ENCODE measurements around the gene PPIL3. TPM values are rescaled to one million over a fixed set of nuclear protein-coding genes. Genes with fewer than 3 reads are reported as not detected.

PPIL3 gene
- total and polyA plus RNA-seq, 9 of the 15 experiments (the other 6 are each of a cell fraction or from before 2014, with no cell fraction given): 22.4 to 66.2 (median 49.0) TPM

DNA sequence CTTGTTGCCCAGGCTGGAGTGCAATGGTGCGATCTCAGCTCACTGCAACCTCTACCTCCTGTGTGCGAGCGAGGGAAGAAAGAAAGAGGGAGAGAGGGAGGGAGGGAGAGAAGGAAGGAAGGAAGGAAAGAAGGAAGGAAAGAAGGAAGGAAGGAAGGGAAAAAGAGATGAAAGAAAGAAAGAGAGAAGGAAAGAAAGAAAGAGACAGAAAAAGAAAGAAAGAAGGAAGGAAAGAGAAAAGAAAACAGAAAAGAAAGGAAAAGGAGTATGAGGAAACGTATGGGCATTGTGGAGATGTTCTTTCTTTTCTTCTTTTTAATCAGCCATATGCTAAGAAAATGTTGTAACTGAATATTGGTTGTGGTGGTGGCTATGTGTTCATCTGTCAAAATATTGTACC is 40.9 kb downstream of the PPIL3 start:
- TF ChIP-seq ZSCAN29 (IDR thresholded peaks at IDR 0.05): no peak
- TF ChIP-seq, protein P1, sequence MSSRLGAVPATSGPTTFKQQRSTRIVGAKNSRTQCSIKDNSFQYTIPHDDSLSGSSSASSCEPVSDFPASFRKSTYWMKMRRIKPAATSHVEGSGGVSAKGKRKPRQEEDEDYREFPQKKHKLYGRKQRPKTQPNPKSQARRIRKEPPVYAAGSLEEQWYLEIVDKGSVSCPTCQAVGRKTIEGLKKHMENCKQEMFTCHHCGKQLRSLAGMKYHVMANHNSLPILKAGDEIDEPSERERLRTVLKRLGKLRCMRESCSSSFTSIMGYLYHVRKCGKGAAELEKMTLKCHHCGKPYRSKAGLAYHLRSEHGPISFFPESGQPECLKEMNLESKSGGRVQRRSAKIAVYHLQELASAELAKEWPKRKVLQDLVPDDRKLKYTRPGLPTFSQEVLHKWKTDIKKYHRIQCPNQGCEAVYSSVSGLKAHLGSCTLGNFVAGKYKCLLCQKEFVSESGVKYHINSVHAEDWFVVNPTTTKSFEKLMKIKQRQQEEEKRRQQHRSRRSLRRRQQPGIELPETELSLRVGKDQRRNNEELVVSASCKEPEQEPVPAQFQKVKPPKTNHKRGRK (tag; IDR thresholded peaks at IDR 0.05): peak; percentile 78
- no peak for TF ChIP-seq TRIM28 (IDR thresholded peaks at IDR 0.05)
- Histone ChIP-seq H3K27ac (ENCODE audit: extremely low read depth, low read depth, low read length) (no peak overlapping the region), H4K20me1 (replicated peaks; ENCODE audit: control insufficient read depth, insufficient read depth, low read length) (no peaks in the 10 kb centered on the region), H3K9me1 (ENCODE audit: control insufficient read depth, insufficient read depth, low read length) (no peaks in the 10 kb centered on the region), H2AFZ (ENCODE audit: low read depth, low read length) (no peak overlapping the region), H3K4me3 (no peak overlapping the region), H3K27me3 (ENCODE audit: control insufficient read depth in 2 of 2, insufficient read depth in 2 of 2, low read length in 2 of 2) (no peaks in the 10 kb centered on the region), H3K9ac (ENCODE audit: insufficient read depth in 1 of 2, low read depth in 2 of 2, low read length in 2 of 2) (no peak overlapping the region), H3K36me3 (ENCODE audit: control insufficient read depth, insufficient read depth, low read length) (peaks cover 19% of the 10 kb centered on the region; the same call in 2 of the 3 replicates), H3K79me2 (ENCODE audit: control insufficient read depth, insufficient read depth, low read length) (no peaks in the 10 kb centered on the region), H3K4me1 (replicated peaks in 1 of 2; ENCODE audit: control insufficient read depth in 2 of 2, insufficient read depth in 2 of 2, low read length in 2 of 2) (peaks cover 0 to 10% of the 10 kb centered on the region in 2 experiments; a peak in 2 of 5 replicates), H3K9me3 (replicated peaks; ENCODE audit: control insufficient read depth, insufficient read depth, low read depth, low read length) (no peaks in the 10 kb centered on the region), H3K4me2 (ENCODE audit: insufficient read depth, low read length) (no peak overlapping the region)
- BruUV-seq (replicated peaks): no TSS peak
- FAIRE-seq: no peak
- no peak for ATAC-seq
- CTCF ChIA-PET (ENCODE audit: low intra/inter-chr PET ratio): no interaction called here
- intact Hi-C loops (cut with micrococcal nuclease) (no loop called here), in situ Hi-C loops (cut with MboI) (no loop called here)
- no peak for DNase-seq (ENCODE audit: extremely low read depth in 1 of 4, low spot score in 3 of 4)
- POLR2A ChIA-PET: interaction anchor here (0.6 to 3.9 kb wide), 3 partner anchors 9 to 92 kb away, joined by 3 to 27 read pairs (median 7); partner anchors contain the start of gene CLK1
- 20% methylated on average over 2 of the region's 4 CpGs for WGBS (ENCODE audit: insufficient coverage, low coverage, missing lambda C conversion rate)

DNA sequence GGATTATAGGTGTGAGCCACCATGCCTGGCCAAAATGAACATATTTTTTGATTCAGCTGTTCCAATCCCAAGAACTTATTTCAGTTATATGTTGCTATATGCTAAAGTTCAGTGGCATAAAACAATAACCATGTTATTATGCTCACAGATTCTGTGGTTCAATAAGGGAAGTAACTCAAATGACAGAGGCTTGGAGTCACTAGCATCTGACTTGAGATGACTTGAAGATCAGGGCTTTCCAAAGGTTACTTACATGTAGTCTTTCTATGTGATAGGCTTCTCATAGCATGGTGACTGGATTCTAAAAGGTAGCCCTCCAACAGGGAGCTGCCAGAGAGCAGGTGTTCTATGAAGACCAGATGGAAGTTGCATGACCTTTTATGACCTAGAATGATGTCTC is 41.6 kb downstream of the PPIL3 start:
- Histone ChIP-seq H4K20me1 (replicated peaks; ENCODE audit: control insufficient read depth, insufficient read depth, low read length) (no peaks in the 10 kb centered on the region), H3K79me2 (ENCODE audit: control insufficient read depth, insufficient read depth, low read length) (no peaks in the 10 kb centered on the region), H3K9me1 (ENCODE audit: control insufficient read depth, insufficient read depth, low read length) (no peaks in the 10 kb centered on the region), H3K4me3 (no peak overlapping the region), H2AFZ (ENCODE audit: low read depth, low read length) (no peak overlapping the region), H3K36me3 (ENCODE audit: control insufficient read depth, insufficient read depth, low read length) (peaks cover 12% of the 10 kb centered on the region; the same call in 1 of the 3 replicates), H3K4me1 (replicated peaks in 1 of 2; ENCODE audit: control insufficient read depth in 2 of 2, insufficient read depth in 2 of 2, low read length in 2 of 2) (peaks cover 0 to 10% of the 10 kb centered on the region in 2 experiments; a peak in 2 of 5 replicates), H3K27ac (ENCODE audit: extremely low read depth, low read depth, low read length) (no peak overlapping the region), H3K9ac (ENCODE audit: insufficient read depth in 1 of 2, low read depth in 2 of 2, low read length in 2 of 2) (no peak overlapping the region), H3K9me3 (replicated peaks; ENCODE audit: control insufficient read depth, insufficient read depth, low read depth, low read length) (no peaks in the 10 kb centered on the region), H3K4me2 (ENCODE audit: insufficient read depth, low read length) (no peak overlapping the region), H3K27me3 (ENCODE audit: control insufficient read depth in 2 of 2, insufficient read depth in 2 of 2, low read length in 2 of 2) (no peaks in the 10 kb centered on the region)
- BruUV-seq (replicated peaks): no TSS peak
- ChIA-PET POLR2A (interaction anchor here (0.6 kb wide), 1 partner anchor 91 kb away, joined by 3 read pairs; no protein-coding TSS in a partner anchor), CTCF (ENCODE audit: low intra/inter-chr PET ratio) (no interaction called here)
- TF ChIP-seq ZBTB17 (CRISPR knock-in tag; IDR thresholded peaks at IDR 0.05): no peak
- no peak for TF ChIP-seq ZNF184 (CRISPR knock-in tag; IDR thresholded peaks at IDR 0.05)
- no peak for TF ChIP-seq FOXA1 (IDR thresholded peaks at IDR 0.05; ENCODE audit: borderline replicate concordance)
- no peak for TF ChIP-seq MTA1 (IDR thresholded peaks at IDR 0.05; ENCODE audit: borderline replicate concordance)
- intact Hi-C loops (cut with micrococcal nuclease) (no loop called here), in situ Hi-C loops (cut with MboI) (no loop called here)
- no peak for FAIRE-seq
- DNase-seq (ENCODE audit: extremely low read depth in 1 of 4, low spot score in 3 of 4): no peak
- ATAC-seq: no peak
